Stimulated activated effector memory CD8-positive, alpha-beta T cell treated with anti-CD3 and anti-CD28 coated beads, Interleukin-12 subunit alpha, Interleukin-12 subunit beta, amount 100 ng/mL, for 72 hours (primary cell): ENCODE results near the gene BMP8B.
A peak's percentile ranks its signal among the peaks of the same experiment; 100 is the strongest.
"Not testable (repeated sequence)": the region's sequence is repeated elsewhere in the genome, so short reads cannot be mapped to it uniquely, and the experiment has no call there.

Experiments used
- ATAC-seq: fragments of 150-1000 bp; cut with Tn5 transposase; 2 replicates; pipeline ENCODE4 v1.10.0; 2021
- DNase-seq, 2 donors: peaks; one replicate each; pipeline ENCODE4 v3.0.0; 2021 to 2022; ENCODE audit warnings: low spot score in 2 of 2
- H3K27ac Mint-ChIP-seq: one replicate; pipeline ENCODE4 v1.8.0; 2022; ENCODE audit warnings: mild to moderate bottlenecking, mixed read lengths
- H3K36me3 Mint-ChIP-seq: one replicate; pipeline ENCODE4 v1.8.0; 2022; ENCODE audit warnings: mild to moderate bottlenecking, mixed read lengths
- H3K4me1 Mint-ChIP-seq: one replicate; pipeline ENCODE4 v1.8.0; 2022; ENCODE audit warnings: mixed read lengths
- H3K4me3 Mint-ChIP-seq: one replicate; pipeline ENCODE4 v1.8.0; 2022; ENCODE audit warnings: mild to moderate bottlenecking, mixed read lengths
- H3K9me3 Mint-ChIP-seq: one replicate; pipeline ENCODE4 v1.8.0; 2022; ENCODE audit warnings: mixed read lengths

The BMP8B gene

GRCh38 chr1:39775676-39776399 lies 12.8 kb downstream of the BMP8B start:
- not testable (repeated sequence) for H3K4me3 Mint-ChIP-seq, DNase-seq, H3K27ac Mint-ChIP-seq, H3K4me1 Mint-ChIP-seq, H3K36me3 Mint-ChIP-seq, H3K9me3 Mint-ChIP-seq, ATAC-seq

- H3K4me1 Mint-ChIP-seq, H3K9me3 Mint-ChIP-seq, ATAC-seq, H3K4me3 Mint-ChIP-seq, DNase-seq, H3K36me3 Mint-ChIP-seq, H3K27ac Mint-ChIP-seq: not testable (repeated sequence)
Measured at GRCh38 chr1:39775141-39775540, 13.5 kb downstream of the BMP8B start.

- not testable (repeated sequence) for H3K27ac Mint-ChIP-seq, H3K36me3 Mint-ChIP-seq, H3K9me3 Mint-ChIP-seq
Measured at GRCh38 chr1:39773369-39773979, 15.2 kb downstream of the BMP8B start.

GRCh38 chr1:39771022-39771532 lies 17.6 kb downstream of the BMP8B start, which contains the start of gene OXCT2:
Gene OXCT2, minus strand, starts transcription at chr1:39771348. Its CDS starts 93 bp downstream, at chr1:39771255.
- not testable (repeated sequence) for DNase-seq, H3K9me3 Mint-ChIP-seq, H3K36me3 Mint-ChIP-seq, H3K27ac Mint-ChIP-seq, H3K4me1 Mint-ChIP-seq
- ATAC-seq, result peak; percentile 60
- H3K4me3 Mint-ChIP-seq, result peak within 1 kb of the TSS; percentile 47

More at GRCh38 chr1:39773369-39773979, 15.2 kb downstream of the BMP8B start:
- H3K4me3 Mint-ChIP-seq, H3K4me1 Mint-ChIP-seq, DNase-seq: not testable (repeated sequence)
- ATAC-seq, result peak; percentile 29

GRCh38 chr1:39770100-39771021 lies 18.3 kb downstream of the BMP8B start:
- not testable (repeated sequence) for DNase-seq, H3K36me3 Mint-ChIP-seq, H3K4me1 Mint-ChIP-seq, H3K9me3 Mint-ChIP-seq, H3K27ac Mint-ChIP-seq
- H3K4me3 Mint-ChIP-seq, result peak overlapping the region; percentile 47
- ATAC-seq, result peak; percentile 52

GRCh38 chr1:39769502-39769901 lies 19.2 kb downstream of the BMP8B start:
- DNase-seq, H3K27ac Mint-ChIP-seq, H3K36me3 Mint-ChIP-seq, H3K4me1 Mint-ChIP-seq, ATAC-seq, H3K9me3 Mint-ChIP-seq, H3K4me3 Mint-ChIP-seq: not testable (repeated sequence)

GRCh38 chr1:39766466-39766865 lies 22.2 kb downstream of the BMP8B start:
- not testable (repeated sequence) for H3K4me3 Mint-ChIP-seq, DNase-seq, ATAC-seq, H3K4me1 Mint-ChIP-seq, H3K27ac Mint-ChIP-seq, H3K36me3 Mint-ChIP-seq, H3K9me3 Mint-ChIP-seq

GRCh38 chr1:39764512-39764911 lies 24.2 kb downstream of the BMP8B start:
- H3K4me3 Mint-ChIP-seq, DNase-seq, H3K27ac Mint-ChIP-seq, ATAC-seq, H3K36me3 Mint-ChIP-seq, H3K4me1 Mint-ChIP-seq, H3K9me3 Mint-ChIP-seq: not testable (repeated sequence)

- not testable (repeated sequence) for DNase-seq, H3K9me3 Mint-ChIP-seq, H3K27ac Mint-ChIP-seq, ATAC-seq, H3K4me3 Mint-ChIP-seq, H3K4me1 Mint-ChIP-seq
- H3K36me3 Mint-ChIP-seq, result peaks cover 12% of the 10 kb centered on the region
Measured at GRCh38 chr1:39763619-39764374, 24.9 kb downstream of the BMP8B start.

GRCh38 chr1:39762550-39763540 lies 25.8 kb downstream of the BMP8B start:
- no peak overlapping the region for H3K27ac Mint-ChIP-seq

GRCh38 chr1:39761557-39762260 lies 27.0 kb downstream of the BMP8B start:
- DNase-seq (no peak), ATAC-seq (no peak)
- H3K4me1 Mint-ChIP-seq, result no peaks in the 10 kb centered on the region
- peaks cover 24% of the 10 kb centered on the region for H3K36me3 Mint-ChIP-seq
- no peak overlapping the region for H3K4me3 Mint-ChIP-seq
- no peaks in the 10 kb centered on the region for H3K9me3 Mint-ChIP-seq
- H3K27ac Mint-ChIP-seq, result no peak overlapping the region

More at GRCh38 chr1:39762550-39763540, 25.8 kb downstream of the BMP8B start:
- Mint-ChIP-seq H3K9me3 (no peaks in the 10 kb centered on the region), H3K4me3 (no peak overlapping the region), H3K4me1 (no peaks in the 10 kb centered on the region), H3K36me3 (peaks cover 12% of the 10 kb centered on the region)
- DNase-seq (no peak), ATAC-seq (no peak)

- Mint-ChIP-seq H3K9me3 (no peaks in the 10 kb centered on the region), H3K4me1 (no peaks in the 10 kb centered on the region), H3K4me3 (no peak overlapping the region), H3K36me3 (peaks cover 28% of the 10 kb centered on the region), H3K27ac (no peak overlapping the region)
- DNase-seq (no peak), ATAC-seq (no peak)
Measured at GRCh38 chr1:39761016-39761415, 27.6 kb downstream of the BMP8B start.
